ENCODE data around the gene CPE.

GRCh38 chr4:165398570-165398969 is 19.8 kb downstream of the CPE start:
- TF ChIP-seq POLR2AphosphoS5 (IDR thresholded peaks at IDR 0.05; ENCODE audit: borderline replicate concordance, low read depth, low read length): no peak
- TF ChIP-seq EZH2 (IDR thresholded peaks at IDR 0.05): no peak
- TF ChIP-seq FOXP2 (optimal IDR thresholded peaks at IDR 0.05; ENCODE audit: control extremely low read depth, extremely low read length, insufficient read depth): no peak

Measured in SK-N-MC (cell line).